Type B pancreatic cell (in vitro differentiated cells): ENCODE data around the gene CRACR2A. TPM values are rescaled to one million over a fixed set of nuclear protein-coding genes. Genes with fewer than 3 reads are reported as not detected.
A peak's percentile ranks its signal among the peaks of the same experiment; 100 is the strongest.

Source experiments
- DNase-seq: peaks from one replicate; pipeline ENCODE4 v3.0.0; 2021; ENCODE audit warnings: mixed read lengths; ENCODE audit not compliant: unreplicated experiment; ENCODE audit errors: extremely low spot score
- H3K27ac Mint-ChIP-seq: 2 replicates; pipeline ENCODE4 v1.8.0; 2021; ENCODE audit warnings: mild to moderate bottlenecking, mixed read lengths
- H3K27me3 Mint-ChIP-seq: 2 replicates; pipeline ENCODE4 v1.8.0; 2021; ENCODE audit warnings: mixed read lengths
- H3K36me3 Mint-ChIP-seq: 2 replicates; pipeline ENCODE4 v1.8.0; 2021; ENCODE audit warnings: mixed read lengths
- H3K4me1 Mint-ChIP-seq: one replicate; pipeline ENCODE4 v1.8.0; 2021; ENCODE audit warnings: mixed read lengths; ENCODE audit not compliant: unreplicated experiment
- H3K4me3 Mint-ChIP-seq: 2 replicates; pipeline ENCODE4 v1.8.0; 2021; ENCODE audit warnings: mild to moderate bottlenecking, mixed read lengths
- H3K9me3 Mint-ChIP-seq: 2 replicates; pipeline ENCODE4 v1.8.0; 2021; ENCODE audit warnings: mixed read lengths
- total RNA-seq: library from RNA; stranded (reverse); gene quantifications from 2 replicates; pipeline ENCODE4 v1.2.1, GENCODE V29; 2021; ENCODE audit warnings: low replicate concordance
- TF ChIP-seq, protein P1 (sequence below): fragments of 200-600 bp; sonication (generic); conservative IDR thresholded peaks from 2 replicates; pipeline ENCODE4 v1.5.0; 2021; ENCODE audit warnings: antibody characterized with exemption, mild to moderate bottlenecking

Gene CRACR2A
- total RNA-seq, 1 donor from 2014 or later: 1.9 TPM

DNA sequence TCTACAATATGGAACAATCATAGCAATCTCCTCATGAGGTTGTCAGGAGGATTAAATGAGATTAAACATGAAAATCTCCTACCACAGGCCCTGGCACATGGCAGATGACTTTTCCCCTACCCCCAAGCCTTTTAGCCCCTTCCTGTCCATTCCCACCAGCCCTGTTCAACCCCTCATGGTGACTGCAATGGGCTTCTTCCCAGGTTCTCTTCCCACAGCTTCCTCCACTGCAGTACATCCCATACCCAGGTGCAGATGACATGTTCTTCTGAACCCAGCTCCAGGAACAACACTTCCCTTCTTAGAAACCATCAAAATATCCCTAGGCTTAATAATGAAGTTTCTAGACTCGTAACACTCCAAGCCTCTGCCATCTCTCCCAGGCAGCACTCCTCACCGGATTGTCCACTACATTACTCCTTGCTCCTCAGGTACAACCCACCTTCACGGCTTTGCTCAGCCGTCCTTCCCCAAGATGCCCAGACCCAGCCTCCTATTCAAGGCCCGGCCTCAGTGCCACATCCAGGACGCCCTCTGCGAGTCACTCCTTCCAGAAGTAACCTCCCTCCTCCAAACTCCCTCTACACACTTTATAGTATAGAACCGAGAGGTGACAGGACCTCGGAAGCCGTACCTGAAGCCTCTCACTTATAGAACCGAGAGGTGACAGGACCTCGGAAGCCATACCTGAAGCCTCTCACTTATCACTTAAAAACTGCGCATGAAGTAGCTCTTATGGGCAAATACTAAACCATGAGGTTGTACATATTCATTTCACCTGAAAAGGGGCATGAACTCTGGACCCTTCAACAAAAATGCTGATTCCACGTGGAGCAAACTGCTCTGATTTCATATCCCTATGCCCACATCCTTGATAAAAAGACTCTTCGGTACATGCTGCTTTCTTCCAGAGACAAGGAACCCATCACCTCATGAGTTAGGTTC is 1.5 kb downstream of the CRACR2A start:
- H3K4me1 Mint-ChIP-seq: peaks cover 12% of the 10 kb centered on the region

DNA sequence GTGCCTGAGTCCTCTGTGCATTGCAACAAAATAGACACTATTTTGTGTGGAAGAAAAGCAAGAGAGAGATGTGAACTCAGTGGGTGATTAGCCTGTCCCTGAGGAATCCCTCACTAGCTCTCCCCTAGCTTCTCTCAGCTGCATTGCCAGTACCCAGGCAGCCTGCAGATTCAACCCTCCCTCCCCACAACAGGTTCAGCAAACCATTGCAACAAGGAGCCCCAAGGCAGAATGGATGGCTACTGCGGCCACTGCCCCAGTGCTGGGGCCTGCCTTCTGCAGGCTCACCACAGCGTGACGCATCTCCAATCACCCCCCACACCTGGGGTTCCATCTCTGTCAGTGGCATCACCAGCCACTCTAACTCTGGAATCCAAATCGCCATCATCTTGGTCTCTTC is 2.3 kb downstream of the CRACR2A start:
- H3K9me3 Mint-ChIP-seq: no peaks in the 10 kb centered on the region
- H3K4me3 Mint-ChIP-seq: no peak overlapping the region
- H3K4me1 Mint-ChIP-seq: peaks cover 12% of the 10 kb centered on the region
- TF ChIP-seq, protein P1, sequence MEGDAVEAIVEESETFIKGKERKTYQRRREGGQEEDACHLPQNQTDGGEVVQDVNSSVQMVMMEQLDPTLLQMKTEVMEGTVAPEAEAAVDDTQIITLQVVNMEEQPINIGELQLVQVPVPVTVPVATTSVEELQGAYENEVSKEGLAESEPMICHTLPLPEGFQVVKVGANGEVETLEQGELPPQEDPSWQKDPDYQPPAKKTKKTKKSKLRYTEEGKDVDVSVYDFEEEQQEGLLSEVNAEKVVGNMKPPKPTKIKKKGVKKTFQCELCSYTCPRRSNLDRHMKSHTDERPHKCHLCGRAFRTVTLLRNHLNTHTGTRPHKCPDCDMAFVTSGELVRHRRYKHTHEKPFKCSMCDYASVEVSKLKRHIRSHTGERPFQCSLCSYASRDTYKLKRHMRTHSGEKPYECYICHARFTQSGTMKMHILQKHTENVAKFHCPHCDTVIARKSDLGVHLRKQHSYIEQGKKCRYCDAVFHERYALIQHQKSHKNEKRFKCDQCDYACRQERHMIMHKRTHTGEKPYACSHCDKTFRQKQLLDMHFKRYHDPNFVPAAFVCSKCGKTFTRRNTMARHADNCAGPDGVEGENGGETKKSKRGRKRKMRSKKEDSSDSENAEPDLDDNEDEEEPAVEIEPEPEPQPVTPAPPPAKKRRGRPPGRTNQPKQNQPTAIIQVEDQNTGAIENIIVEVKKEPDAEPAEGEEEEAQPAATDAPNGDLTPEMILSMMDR: no peak
- peaks cover 7% of the 10 kb centered on the region for H3K36me3 Mint-ChIP-seq
- no peak overlapping the region for H3K27ac Mint-ChIP-seq
- peaks cover 41% of the 10 kb centered on the region for H3K27me3 Mint-ChIP-seq
- DNase-seq: peak; percentile 49

More for the DNA sequence above, 1.5 kb downstream of the CRACR2A start:
- DNase-seq: peak; percentile 44
- no peaks in the 10 kb centered on the region for H3K9me3 Mint-ChIP-seq
- H3K36me3 Mint-ChIP-seq: peaks cover 8% of the 10 kb centered on the region
- TF ChIP-seq, protein P1: no peak
- H3K27ac Mint-ChIP-seq: peak overlapping the region; percentile 55
- peaks cover 39% of the 10 kb centered on the region for H3K27me3 Mint-ChIP-seq
- H3K4me3 Mint-ChIP-seq: peak overlapping the region; percentile 79

DNA sequence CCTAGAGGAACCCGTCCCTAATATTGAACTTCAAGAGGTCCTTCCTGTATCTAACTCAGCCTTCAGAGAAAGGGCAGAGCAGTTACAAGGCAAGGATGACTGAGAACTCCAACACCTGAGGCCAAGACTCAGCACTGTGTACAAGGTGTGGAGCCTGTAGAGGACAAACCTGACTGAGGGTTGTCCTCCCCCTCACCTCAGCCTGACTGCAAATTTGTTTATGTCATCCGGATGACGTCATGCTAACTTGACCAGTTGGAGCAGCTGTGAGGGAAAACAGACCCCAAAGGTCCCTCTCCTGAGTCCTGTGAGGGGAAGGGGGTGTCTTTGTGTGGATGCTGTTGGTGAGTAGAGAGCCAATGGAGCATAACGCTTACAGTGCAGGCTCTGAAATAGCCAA is 4.3 kb downstream of the CRACR2A start:
- peaks cover 39% of the 10 kb centered on the region for H3K27me3 Mint-ChIP-seq
- DNase-seq: no peak
- H3K9me3 Mint-ChIP-seq: no peaks in the 10 kb centered on the region
- H3K36me3 Mint-ChIP-seq: peaks cover 10% of the 10 kb centered on the region
- TF ChIP-seq, protein P1: no peak
- H3K27ac Mint-ChIP-seq: no peak overlapping the region
- H3K4me1 Mint-ChIP-seq: peaks cover 8% of the 10 kb centered on the region
- no peak overlapping the region for H3K4me3 Mint-ChIP-seq

DNA sequence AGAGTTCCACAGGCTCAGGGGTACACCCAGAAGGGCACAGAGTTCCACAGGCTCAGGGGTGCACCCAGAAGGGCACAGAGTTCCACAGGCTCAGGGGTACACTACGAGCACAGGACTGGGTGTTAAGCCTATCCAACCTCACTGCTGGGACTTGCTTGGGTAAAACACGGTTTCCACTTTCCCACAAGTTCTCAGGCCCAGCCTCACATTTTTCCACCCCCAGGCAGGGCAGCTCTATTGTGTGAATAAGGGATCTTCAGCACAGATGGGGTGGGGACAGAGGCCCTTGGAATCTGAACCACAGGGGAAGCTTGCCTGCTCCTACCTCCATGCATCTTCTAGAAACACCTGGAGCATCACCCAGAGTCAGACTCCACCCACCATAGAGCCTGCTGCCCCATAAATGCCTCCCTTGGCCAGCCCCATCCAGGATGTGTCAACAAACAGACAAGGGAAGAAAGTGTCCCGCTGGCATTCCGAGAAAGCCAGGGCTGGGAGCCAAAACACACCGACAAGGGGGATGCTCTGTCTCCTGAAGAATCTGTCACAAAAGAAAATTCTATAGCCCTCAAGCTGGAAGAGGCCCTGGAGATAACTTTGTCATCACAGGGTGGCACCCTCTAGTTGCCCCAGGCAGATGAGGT is 4.8 kb downstream of the CRACR2A start:
- peaks cover 35% of the 10 kb centered on the region for H3K27me3 Mint-ChIP-seq
- H3K4me3 Mint-ChIP-seq: no peak overlapping the region
- no peaks in the 10 kb centered on the region for H3K9me3 Mint-ChIP-seq
- peaks cover 10% of the 10 kb centered on the region for H3K36me3 Mint-ChIP-seq
- no peak overlapping the region for H3K27ac Mint-ChIP-seq
- peak; percentile 18 for DNase-seq
- H3K4me1 Mint-ChIP-seq: peaks cover 4% of the 10 kb centered on the region
- TF ChIP-seq, protein P1: no peak

DNA sequence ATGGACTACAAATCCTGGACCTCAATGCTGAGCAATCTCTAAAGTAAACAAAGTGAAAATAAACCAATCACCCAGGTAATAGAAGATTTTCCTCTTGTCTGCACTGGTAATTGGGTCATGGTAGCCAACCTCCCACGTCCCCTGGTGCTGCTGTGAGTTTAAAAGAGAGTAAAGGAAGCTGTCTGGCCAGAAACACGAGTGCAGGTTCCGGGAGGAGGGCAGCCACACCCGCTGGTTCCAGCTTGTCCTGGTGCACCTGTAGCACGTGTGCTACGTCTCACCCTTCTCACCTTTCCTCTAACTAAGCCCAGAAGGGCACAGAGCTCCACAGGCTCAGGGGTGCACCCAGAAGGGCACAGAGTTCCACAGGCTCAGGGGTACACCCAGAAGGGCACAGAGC is 5.4 kb downstream of the CRACR2A start:
- Mint-ChIP-seq H3K4me1 (peaks cover 4% of the 10 kb centered on the region), H3K4me3 (no peak overlapping the region), H3K27ac (no peak overlapping the region), H3K9me3 (no peaks in the 10 kb centered on the region), H3K27me3 (peaks cover 35% of the 10 kb centered on the region), H3K36me3 (peaks cover 10% of the 10 kb centered on the region)
- TF ChIP-seq, protein P1: no peak
- DNase-seq: no peak
